Activated naive CD8-positive, alpha-beta T cell treated with anti-CD3 and anti-CD28 coated beads, Interleukin-2, amount 10 ng/mL, durations not matched to agents 7 days and 5 days (primary cell): ENCODE data around the gene TMEM161A. TPM values are rescaled to one million over a fixed set of nuclear protein-coding genes. Genes with fewer than 3 reads are reported as not detected.
"Not testable (repeated sequence)": the region's sequence is repeated elsewhere in the genome, so short reads cannot be mapped to it uniquely, and the experiment has no call there.

Source experiments
- ATAC-seq: fragments of 150-1000 bp; cut with Tn5 transposase; one replicate; pipeline ENCODE4 v1.10.0; 2021; ENCODE audit warnings: low read depth, moderate library complexity
- POLR2A ChIA-PET: fragments of 350-600 bp; sonication (Branson Sonifier 250); formaldehyde crosslinking; loops from one replicate; lab custom pipeline; 2021; ENCODE audit warnings: antibody characterized with exemption; lab: Charles Lee
- DNase-seq: peaks from one replicate; pipeline ENCODE4 v3.0.0; 2021
- H3K27ac Mint-ChIP-seq: one replicate; pipeline ENCODE4 v1.8.0; 2022; ENCODE audit warnings: mild to moderate bottlenecking, mixed read lengths
- H3K27me3 Mint-ChIP-seq: one replicate; pipeline ENCODE4 v1.8.0; 2022; ENCODE audit warnings: mild to moderate bottlenecking, moderate library complexity, mixed read lengths
- H3K36me3 Mint-ChIP-seq: one replicate; pipeline ENCODE4 v1.8.0; 2021; ENCODE audit warnings: mild to moderate bottlenecking, mixed read lengths
- H3K4me1 Mint-ChIP-seq: one replicate; pipeline ENCODE4 v1.8.0; 2021; ENCODE audit warnings: mixed read lengths
- H3K4me3 Mint-ChIP-seq: one replicate; pipeline ENCODE4 v1.8.0; 2022; ENCODE audit warnings: mild to moderate bottlenecking, moderate library complexity, mixed read lengths
- H3K9me3 Mint-ChIP-seq: one replicate; pipeline ENCODE4 v1.8.0; 2021; ENCODE audit warnings: mixed read lengths
- total RNA-seq, 2 experiments: library from RNA; stranded (reverse); gene quantifications; one replicate each; pipeline ENCODE4 v1.2.3, GENCODE V29; 2021

The TMEM161A gene
- total RNA-seq, result 10 to 100 TPM; 25.8 to 30.5 TPM

DNA sequence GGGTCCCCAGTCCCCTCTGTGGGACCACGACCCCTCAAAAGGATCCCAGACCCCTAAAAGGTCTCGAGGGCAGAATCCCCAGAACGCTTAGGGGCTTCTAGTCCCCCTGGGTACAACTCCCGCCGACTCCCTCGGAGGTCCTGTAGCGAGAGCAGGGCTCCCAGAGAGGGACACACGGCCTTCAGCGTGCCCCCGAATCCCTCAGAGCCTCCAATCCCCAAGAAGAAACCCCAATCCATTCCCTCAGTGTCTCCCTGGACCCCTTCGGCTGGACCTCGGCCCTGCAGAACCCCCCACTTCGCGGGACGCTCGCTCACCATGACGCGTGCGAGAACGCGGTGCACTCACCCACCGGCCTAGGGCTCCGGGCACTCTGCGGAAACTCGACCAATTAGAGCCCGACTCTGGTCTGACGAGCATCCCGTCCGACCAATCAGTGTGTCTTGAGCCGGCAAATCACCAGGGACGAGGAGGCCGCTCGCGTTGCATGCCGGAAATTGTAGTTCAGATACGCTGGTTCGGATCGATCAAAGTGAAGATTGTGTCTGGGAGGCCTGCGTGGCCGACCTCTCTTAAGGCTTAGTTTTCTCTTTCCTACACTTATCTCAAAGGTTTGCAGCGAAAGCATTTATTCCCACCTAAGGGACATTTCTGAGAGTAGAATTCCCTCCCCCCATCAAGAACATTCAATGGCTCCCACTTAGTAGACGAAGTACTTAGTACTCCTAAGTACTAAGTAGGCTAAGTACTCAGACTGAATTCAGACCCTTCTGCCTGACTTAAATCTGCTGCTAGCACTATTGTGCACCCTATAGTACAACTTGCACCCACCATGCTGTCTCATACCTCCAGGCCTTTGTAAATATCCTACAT lies at the start of gene TMEM161A:
Gene TMEM161A, minus strand, starts transcription at position 370 of the 873 bp plus-strand sequence. Its CDS starts 50 bp downstream, at position 320.
- DNase-seq, result peak; percentile 93
- POLR2A ChIA-PET, result no interaction called here

DNA sequence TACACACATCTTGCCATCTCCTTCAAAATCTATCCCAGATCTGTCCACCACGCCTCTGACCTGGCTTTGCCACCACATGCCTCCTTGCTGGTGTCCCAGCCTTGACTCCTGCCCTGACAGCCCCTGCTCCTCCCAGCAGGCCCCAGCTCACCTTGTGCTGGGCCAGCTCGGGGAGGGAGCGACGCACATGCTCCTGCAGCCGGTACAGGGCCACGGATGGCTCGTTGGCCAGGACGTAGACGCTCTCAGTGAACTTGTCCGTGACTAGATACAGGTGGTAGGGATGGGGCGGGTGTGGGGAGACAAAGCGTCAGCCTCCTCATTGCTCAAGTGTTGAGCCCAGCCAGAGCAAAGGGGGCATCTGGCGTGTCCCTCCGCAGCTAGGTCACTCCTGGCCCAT lies 48.5 kb upstream of the TMEM161A start:
- no peaks in the 10 kb centered on the region for H3K9me3 Mint-ChIP-seq
- DNase-seq (no peak), ATAC-seq (no peak)
- H3K4me1 Mint-ChIP-seq, result peaks cover 17% of the 10 kb centered on the region
- no peak overlapping the region for H3K4me3 Mint-ChIP-seq
- H3K27me3 Mint-ChIP-seq, result no peaks in the 10 kb centered on the region
- H3K27ac Mint-ChIP-seq, result no peak overlapping the region
- peaks cover 27% of the 10 kb centered on the region for H3K36me3 Mint-ChIP-seq
- POLR2A ChIA-PET, result no interaction called here

More for the DNA sequence above, at the start of gene TMEM161A:
- H3K9me3 Mint-ChIP-seq, result no peaks in the 10 kb centered on the region
- peaks cover 27% of the 10 kb centered on the region for H3K4me1 Mint-ChIP-seq
- peak; percentile 100 for ATAC-seq
- H3K27ac Mint-ChIP-seq, result peak within 1 kb of the TSS; percentile 97
- H3K36me3 Mint-ChIP-seq, result peaks cover 7% of the 10 kb centered on the region
- peak within 1 kb of the TSS; percentile 96 for H3K4me3 Mint-ChIP-seq
- H3K27me3 Mint-ChIP-seq, result no peaks in the 10 kb centered on the region

DNA sequence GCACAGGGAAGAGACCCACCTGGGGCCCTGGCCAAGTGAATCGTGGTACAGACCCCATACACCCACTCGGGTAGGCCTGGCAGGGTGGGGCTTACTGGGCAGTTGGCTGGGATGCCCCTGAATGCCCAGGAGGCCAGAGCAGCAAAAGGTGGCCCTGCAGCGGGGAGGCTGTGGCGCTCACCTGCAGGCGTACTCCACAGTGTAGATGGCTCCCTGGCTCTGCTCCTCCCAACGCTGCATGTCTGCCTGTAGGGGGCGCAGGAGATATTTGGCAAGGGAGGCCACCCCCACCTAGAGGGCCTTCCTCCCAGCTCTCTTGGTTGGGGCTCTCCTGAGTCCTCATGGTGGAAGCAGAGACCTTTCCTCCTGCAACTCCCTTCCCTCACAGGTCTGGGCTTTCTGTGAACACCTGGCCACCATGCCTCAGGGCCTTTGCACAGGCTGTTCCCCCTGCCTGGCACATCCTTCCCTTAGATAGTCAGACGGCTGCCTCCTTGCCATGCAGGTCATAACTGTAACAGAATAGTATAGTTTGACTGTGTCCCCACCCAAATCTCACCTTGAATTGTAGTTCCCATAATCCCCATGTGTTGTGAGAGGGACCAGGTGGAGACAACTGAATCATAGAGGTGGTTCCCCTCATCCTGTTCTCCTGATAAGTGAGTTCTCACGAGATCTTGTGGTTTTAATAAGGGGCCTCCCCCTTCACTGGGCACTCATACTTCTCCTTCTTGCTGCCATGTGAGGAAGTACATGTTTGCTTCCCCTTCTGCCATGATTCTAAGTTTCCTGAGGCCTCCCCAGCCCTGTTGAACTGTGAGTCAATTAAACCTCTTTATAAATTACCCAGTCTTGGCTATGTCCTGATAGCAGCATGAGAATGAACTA lies 47.8 kb upstream of the TMEM161A start:
- no peaks in the 10 kb centered on the region for H3K9me3 Mint-ChIP-seq
- H3K27me3 Mint-ChIP-seq, result no peaks in the 10 kb centered on the region
- H3K36me3 Mint-ChIP-seq, result peaks cover 29% of the 10 kb centered on the region
- H3K4me1 Mint-ChIP-seq, result peaks cover 17% of the 10 kb centered on the region
- no peak overlapping the region for H3K4me3 Mint-ChIP-seq
- DNase-seq (peak; percentile 55), ATAC-seq (peak; percentile 91)
- H3K27ac Mint-ChIP-seq, result no peak overlapping the region
- POLR2A ChIA-PET, result no interaction called here

DNA sequence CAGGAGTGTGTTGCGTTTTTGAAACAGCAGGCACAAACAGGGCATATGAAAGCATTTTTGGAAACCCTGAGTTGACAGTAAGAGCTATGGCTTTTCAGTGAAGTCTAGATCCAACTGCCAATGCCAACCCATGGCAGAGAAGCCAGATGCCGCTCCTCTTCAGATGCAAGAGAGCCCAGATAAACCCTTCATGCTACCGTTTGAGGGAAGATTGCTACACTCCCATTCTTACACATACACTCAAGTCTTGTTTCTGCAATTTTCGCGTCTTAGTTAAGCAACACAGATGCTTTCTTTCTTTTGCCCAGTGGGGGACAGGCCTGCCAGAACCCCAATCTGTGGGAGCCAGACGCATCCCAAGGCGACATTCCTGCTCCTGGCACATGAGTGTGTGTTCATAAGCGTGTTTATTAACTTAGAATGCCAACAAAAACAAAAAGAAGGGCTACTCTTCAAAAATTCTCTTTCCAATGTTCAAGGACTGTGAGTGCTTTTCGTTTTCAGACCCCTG lies 43.3 kb upstream of the TMEM161A start:
- Mint-ChIP-seq H3K4me3 (no peak overlapping the region), H3K4me1 (peaks cover 6% of the 10 kb centered on the region), H3K36me3 (peaks cover 21% of the 10 kb centered on the region), H3K27me3 (no peaks in the 10 kb centered on the region), H3K27ac (peak overlapping the region; percentile 57), H3K9me3 (no peaks in the 10 kb centered on the region)
- DNase-seq (no peak), ATAC-seq (no peak)
- POLR2A ChIA-PET, result no interaction called here

DNA sequence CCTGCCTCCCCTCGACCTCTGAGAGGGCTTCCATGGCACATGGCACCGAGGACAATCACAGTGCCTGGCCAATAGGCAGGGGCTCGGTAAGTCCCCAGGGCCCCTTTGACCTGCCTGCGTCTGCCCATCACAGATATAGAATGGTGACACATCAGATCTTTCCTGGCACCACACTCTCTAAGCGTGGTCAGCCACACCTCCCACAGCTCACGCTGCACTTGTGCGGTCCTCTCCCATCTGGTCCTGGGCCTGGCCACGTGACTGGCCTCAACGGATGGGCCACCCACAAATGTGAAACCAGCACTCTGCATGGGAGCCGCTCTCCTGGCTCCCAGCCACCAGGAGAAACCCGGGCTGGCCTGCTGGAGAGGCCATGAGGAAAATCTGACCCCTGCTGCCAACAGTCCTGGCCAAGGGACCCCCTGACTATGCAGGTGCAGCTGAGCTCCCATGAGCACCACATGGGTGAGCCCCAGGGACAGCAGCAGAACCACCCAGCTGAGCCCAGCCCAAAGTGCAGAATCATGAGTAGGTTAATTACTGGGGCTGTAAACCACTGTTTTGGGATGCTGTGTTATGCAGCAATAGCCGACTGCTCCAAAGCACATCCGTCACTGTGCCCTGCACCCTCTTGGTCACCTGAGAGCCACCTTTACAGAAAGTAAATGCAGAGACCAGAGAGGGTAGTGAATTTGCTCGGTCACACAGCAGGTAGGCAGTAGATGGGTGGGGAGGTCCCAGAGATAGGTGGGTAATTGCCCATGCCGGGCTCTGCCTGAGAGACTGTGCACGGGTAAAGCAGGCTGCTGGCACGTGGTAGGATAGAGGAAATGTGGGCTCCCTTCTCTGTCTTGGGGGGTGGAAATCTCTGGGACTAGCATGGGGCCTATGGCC lies 41.5 kb upstream of the TMEM161A start:
- H3K36me3 Mint-ChIP-seq, result peaks cover 13% of the 10 kb centered on the region

DNA sequence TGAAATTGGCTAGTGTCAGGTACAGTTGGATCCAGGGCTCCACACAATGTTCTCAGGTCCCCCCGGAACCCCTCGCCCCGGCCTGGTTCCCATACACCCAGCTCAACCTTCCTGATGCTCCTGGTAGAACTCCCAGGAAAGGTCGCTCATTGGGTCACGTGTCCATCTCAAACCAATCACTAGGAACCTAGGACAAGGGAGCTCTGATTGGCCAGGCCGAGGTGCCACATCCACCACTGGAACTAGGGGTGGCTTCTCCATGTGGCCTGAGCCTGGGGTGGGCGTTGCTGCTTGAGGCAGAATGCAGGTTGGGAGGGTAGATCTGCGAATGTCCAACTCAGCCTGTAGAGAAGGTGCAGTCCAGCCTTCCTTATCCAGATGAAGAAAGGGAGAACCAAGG lies 38.7 kb upstream of the TMEM161A start:
- Mint-ChIP-seq H3K4me3 (no peak overlapping the region), H3K4me1 (no peaks in the 10 kb centered on the region), H3K27me3 (no peaks in the 10 kb centered on the region), H3K27ac (no peak overlapping the region), H3K9me3 (no peaks in the 10 kb centered on the region), H3K36me3 (peaks cover 7% of the 10 kb centered on the region)
- ATAC-seq, result no peak
- POLR2A ChIA-PET, result no interaction called here
- no peak for DNase-seq

More for the DNA sequence above, 41.5 kb upstream of the TMEM161A start:
- H3K27ac Mint-ChIP-seq, result no peak overlapping the region
- no peaks in the 10 kb centered on the region for H3K4me1 Mint-ChIP-seq
- ATAC-seq, result no peak
- H3K27me3 Mint-ChIP-seq, result no peaks in the 10 kb centered on the region
- H3K4me3 Mint-ChIP-seq, result no peak overlapping the region
- POLR2A ChIA-PET, result no interaction called here
- no peaks in the 10 kb centered on the region for H3K9me3 Mint-ChIP-seq
- no peak for DNase-seq

DNA sequence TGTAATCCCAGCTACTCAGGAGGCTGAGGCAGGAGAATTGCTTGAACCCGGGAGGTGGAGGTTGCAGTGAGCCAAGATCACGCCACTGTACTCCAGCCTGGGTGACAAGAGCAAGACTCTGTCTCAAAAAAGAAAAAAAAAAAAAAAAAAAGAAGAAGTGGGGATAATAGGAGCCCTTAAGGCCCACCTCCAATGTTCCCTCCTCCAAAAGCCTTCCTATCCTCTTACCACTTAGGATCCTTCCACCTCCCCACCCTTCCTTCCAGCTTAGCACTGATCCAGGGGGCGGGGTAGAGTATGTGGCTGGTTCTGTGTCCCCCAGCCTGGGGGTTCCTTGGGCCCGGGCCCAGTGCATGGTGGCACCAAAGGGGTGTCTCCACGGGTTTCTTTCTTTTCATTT lies 35.0 kb upstream of the TMEM161A start:
- H3K4me3 Mint-ChIP-seq, H3K27ac Mint-ChIP-seq, ATAC-seq, H3K27me3 Mint-ChIP-seq, H3K36me3 Mint-ChIP-seq, H3K9me3 Mint-ChIP-seq, DNase-seq, POLR2A ChIA-PET: not testable (repeated sequence)
- peaks cover 11% of the 10 kb centered on the region for H3K4me1 Mint-ChIP-seq

DNA sequence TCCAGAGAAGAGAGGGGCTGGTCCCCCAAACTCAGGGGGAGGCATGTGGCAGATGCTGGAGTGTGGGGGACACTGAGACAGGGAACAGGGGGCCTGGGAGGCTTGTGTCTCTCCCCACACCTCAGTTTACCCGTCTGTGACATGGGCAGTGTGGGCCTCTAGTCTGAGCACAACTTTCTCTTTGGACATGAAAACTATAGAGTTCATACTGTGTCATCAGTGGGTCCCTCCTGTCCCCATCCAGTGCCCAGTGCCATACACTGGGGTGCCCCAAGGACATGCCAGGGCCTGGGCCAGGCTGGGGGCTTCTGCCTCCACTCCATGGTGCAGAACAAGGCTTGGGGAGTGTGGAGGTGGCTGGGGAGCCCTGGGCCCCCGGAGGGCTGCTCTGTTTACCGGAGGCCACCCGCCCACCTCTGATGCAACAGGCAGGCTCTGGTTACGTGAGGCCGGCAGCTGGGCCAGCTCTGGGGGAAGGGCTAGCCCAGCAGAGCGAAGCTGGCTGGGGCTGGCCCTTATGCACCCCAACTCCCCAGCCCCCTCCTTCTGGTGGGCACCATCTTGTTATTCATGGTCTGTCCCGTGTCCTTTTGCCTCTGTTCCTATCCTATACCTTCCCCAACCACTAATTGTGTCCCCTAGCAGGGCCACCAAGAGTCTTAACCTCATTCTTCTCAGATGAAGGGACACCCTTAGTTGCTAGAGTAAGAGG lies 33.7 kb upstream of the TMEM161A start:
- no peaks in the 10 kb centered on the region for H3K27me3 Mint-ChIP-seq
- DNase-seq (no peak), ATAC-seq (no peak)
- no peak overlapping the region for H3K4me3 Mint-ChIP-seq
- POLR2A ChIA-PET, result no interaction called here
- no peak overlapping the region for H3K27ac Mint-ChIP-seq
- peaks cover 7% of the 10 kb centered on the region for H3K36me3 Mint-ChIP-seq
- H3K4me1 Mint-ChIP-seq, result peaks cover 11% of the 10 kb centered on the region
- H3K9me3 Mint-ChIP-seq, result no peaks in the 10 kb centered on the region

DNA sequence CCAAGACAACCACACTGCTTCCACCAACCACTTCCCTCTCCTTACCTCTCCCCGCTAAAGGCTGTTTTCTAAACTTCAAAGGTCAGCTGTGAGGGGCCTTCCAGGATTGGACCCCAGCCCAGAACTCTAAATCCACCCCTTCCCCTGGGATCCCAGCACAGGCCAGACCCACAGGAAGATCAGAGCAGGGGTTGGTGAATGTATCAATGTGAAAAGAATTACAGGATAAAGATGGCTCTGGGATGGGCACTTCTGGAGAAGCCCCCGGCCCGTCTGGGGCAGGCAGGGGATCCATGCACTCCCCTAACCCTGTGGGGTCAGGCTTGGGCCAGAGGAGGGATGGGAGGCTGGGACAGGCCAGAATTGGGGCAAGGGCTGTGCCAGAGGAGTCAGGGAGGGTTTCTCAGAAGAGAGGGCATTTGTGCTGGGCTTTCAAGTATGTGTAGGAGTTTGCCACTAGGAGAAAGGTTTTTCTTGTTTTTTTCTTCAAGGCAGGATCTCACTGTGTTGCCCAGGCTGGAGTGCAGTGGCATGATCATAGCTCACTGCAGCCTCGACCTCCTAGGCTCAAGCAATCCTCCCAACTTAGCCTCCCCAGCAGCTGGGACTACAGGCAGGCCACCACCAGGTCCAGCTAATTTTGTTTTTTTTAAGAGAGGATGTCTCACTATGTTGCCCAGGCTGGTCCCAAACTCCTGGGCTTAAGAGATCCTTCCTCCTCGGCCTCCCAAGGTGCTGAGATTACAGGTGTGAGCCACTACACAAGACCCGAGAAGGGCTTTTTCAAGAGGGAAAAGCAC lies 32.8 kb upstream of the TMEM161A start:
- ATAC-seq (no peak), DNase-seq (no peak)
- peak overlapping the region; percentile 28 for H3K4me3 Mint-ChIP-seq
- no peaks in the 10 kb centered on the region for H3K27me3 Mint-ChIP-seq
- H3K9me3 Mint-ChIP-seq, result no peaks in the 10 kb centered on the region
- peaks cover 11% of the 10 kb centered on the region for H3K4me1 Mint-ChIP-seq
- H3K27ac Mint-ChIP-seq, result no peak overlapping the region
- H3K36me3 Mint-ChIP-seq, result peaks cover 7% of the 10 kb centered on the region
- POLR2A ChIA-PET, result no interaction called here

DNA sequence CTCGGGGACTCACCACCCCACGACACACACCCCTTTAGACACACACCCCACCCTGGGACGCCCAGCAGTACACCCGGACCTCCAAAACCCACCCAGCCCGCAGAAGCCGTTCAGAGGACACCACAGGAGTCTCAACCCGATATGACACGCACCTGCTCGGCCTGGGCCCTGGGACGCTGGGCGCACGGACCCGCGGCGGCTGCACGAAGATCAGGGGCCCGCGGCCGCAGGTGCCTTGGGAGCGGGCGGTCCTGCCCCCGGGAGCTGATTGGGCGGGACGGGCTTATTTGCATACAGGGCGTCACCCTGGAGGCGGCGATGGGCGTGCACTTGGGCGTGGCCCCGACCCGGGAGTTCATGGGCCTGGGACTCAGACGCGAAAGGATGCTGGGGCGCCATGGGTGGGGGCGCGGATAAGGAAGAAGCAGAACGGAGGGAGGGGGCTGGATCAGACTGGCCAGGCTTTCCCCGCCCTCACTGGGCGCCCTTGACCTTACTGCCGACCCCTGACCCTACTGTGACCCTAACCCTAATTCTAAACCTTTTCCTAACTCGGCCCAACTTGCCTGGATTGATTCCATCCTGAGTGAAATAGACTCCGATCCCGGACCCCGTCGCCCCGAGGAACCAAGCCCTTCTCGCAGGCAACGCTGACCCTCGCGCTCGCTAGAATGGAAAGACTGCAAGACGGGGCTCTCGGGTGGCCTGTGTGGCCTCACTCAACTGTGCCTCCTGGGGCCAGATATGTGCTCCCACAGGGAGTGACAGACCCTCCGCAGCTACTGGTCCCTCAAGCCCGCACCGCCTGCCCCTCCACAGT lies 32.0 kb upstream of the TMEM161A start, which contains the start of gene MEF2B:
Gene MEF2B, minus strand, starts transcription at position 211 of the 820 bp plus-strand sequence. CDS start 19,528 bp downstream, outside the sequence.
- POLR2A ChIA-PET, result no interaction called here
- H3K4me1 Mint-ChIP-seq, result peaks cover 11% of the 10 kb centered on the region
- no peak within 1 kb of the TSS for H3K27ac Mint-ChIP-seq
- peak within 1 kb of the TSS; percentile 28 for H3K4me3 Mint-ChIP-seq
- ATAC-seq (peak; percentile 85), DNase-seq (peak; percentile 82)
- H3K36me3 Mint-ChIP-seq, result peaks cover 7% of the 10 kb centered on the region
- H3K9me3 Mint-ChIP-seq, result no peaks in the 10 kb centered on the region
- H3K27me3 Mint-ChIP-seq, result no peaks in the 10 kb centered on the region
